GM12878 (cell line): ENCODE results near the gene PELI1. TPM values are rescaled to one million over a fixed set of nuclear protein-coding genes. Genes with fewer than 3 reads are reported as not detected.

ENCODE experiments used
- ATAC-seq: fragments of 200-7000 bp; cut with Tn5 transposase; 3 replicates; pipeline ENCODE4 v1.9.1; 2020; ENCODE audit warnings: mild to moderate bottlenecking, moderate library complexity
- BruUV-seq: library from RNA; stranded (reverse); fragments of 400-500 nt; replicated peaks from 2 replicates; lab custom pipeline; 2021; lab: Mats Ljungman, UMichigan
- CTCF ChIA-PET: fragments of 300-600 bp; sonication (Branson Sonifier 250); formaldehyde crosslinking; extraction: SDS; loops from one replicate; lab custom pipeline; 2021; ENCODE audit warnings: inconsistent platforms; lab: Yijun Ruan, JAX
- POLR2A ChIA-PET: fragments of 350-600 bp; formaldehyde crosslinking; extraction: SDS; loops from one replicate; lab custom pipeline; 2021; ENCODE audit warnings: inconsistent platforms; lab: Charles Lee
- RAD21 ChIA-PET: fragments of 300-600 bp; sonication (Branson Sonifier 250); formaldehyde crosslinking; loops from one replicate; lab custom pipeline; 2023; ENCODE audit warnings: antibody characterized with exemption; ENCODE audit not compliant: unreplicated experiment; lab: Charles Lee
- SMC1A ChIA-PET: fragments of 300-600 bp; sonication (Branson Sonifier 250); formaldehyde crosslinking; loops from one replicate; lab custom pipeline; 2023; ENCODE audit not compliant: unreplicated experiment, uncharacterized antibody; lab: Charles Lee
- DNase-seq: peaks from one replicate; pipeline ENCODE4 v3.0.0-alpha.2; 2011; ENCODE audit warnings: low read depth, low spot score
- FAIRE-seq: peaks from 3 replicates; lab custom pipeline; 2011; peaks lifted over from hg19 to GRCh38; lab: Jason Lieb, UNC
- H2AFZ ChIP-seq: 2 replicates; pipeline ENCODE4 v1.6.0; 2011; ENCODE audit warnings: low read depth, low read length, control low read depth; ENCODE audit not compliant: control insufficient read depth
- H3K27ac ChIP-seq: 2 replicates; pipeline ENCODE4 v1.5.1; 2011; ENCODE audit warnings: control low read depth; ENCODE audit not compliant: control insufficient read depth, insufficient read depth
- H3K27me3 ChIP-seq, 2 experiments: replicated peaks in 1 of 2; 2 replicates each; pipeline versions ENCODE4 v1.6.0 to v1.6.1; 2011; ENCODE audit warnings: low read length in 1 of 2; ENCODE audit not compliant: control insufficient read depth in 2 of 2, insufficient read depth in 2 of 2
- H3K36me3 ChIP-seq, 2 experiments: 2 replicates each; pipeline ENCODE4 v1.5.1; 2011; ENCODE audit warnings: low read length in 1 of 2; ENCODE audit not compliant: control insufficient read depth in 2 of 2, insufficient read depth in 2 of 2
- H3K4me1 ChIP-seq: 2 replicates; pipeline ENCODE4 v1.6.1; 2011; ENCODE audit warnings: mild to moderate bottlenecking, low read length, moderate library complexity, mixed read lengths; ENCODE audit not compliant: control insufficient read depth, insufficient read depth
- H3K4me2 ChIP-seq: 2 replicates; pipeline ENCODE4 v1.6.0; 2011; ENCODE audit warnings: control low read depth; ENCODE audit not compliant: control insufficient read depth, insufficient read depth
- H3K4me3 ChIP-seq: fragments of 200-600 bp; sonication (generic); 2 replicates; pipeline ENCODE4 v1.5.1; 2016
- H3K79me2 ChIP-seq: 2 replicates; pipeline ENCODE4 v1.6.0; 2011; ENCODE audit warnings: low read length; ENCODE audit not compliant: control insufficient read depth, insufficient read depth
- H3K9ac ChIP-seq: 2 replicates; pipeline ENCODE4 v1.8.0; 2011; ENCODE audit warnings: low read length, control low read depth, mixed read lengths; ENCODE audit not compliant: control insufficient read depth, insufficient read depth
- H3K9me3 ChIP-seq: replicated peaks from 3 replicates; pipeline ENCODE4 v1.5.1; 2011; ENCODE audit warnings: mild to moderate bottlenecking, low read length; ENCODE audit not compliant: control insufficient read depth, insufficient read depth
- H4K20me1 ChIP-seq: 2 replicates; pipeline ENCODE4 v1.6.0; 2011; ENCODE audit not compliant: control insufficient read depth, insufficient read depth
- ASH2L ChIP-seq: fragments of 300-600, 200-600 bp; sonication (generic); IDR thresholded peaks from 2 replicates; pipeline ENCODE4 v1.6.1; 2017; ENCODE audit warnings: low read depth, mild to moderate bottlenecking, borderline replicate concordance
- BMI1 ChIP-seq: fragments of 450-650 bp; IDR thresholded peaks from 2 replicates; pipeline ENCODE4 v1.6.1; 2016; ENCODE audit warnings: mild to moderate bottlenecking, moderate library complexity, borderline replicate concordance
- HCFC1 ChIP-seq: fragments of 150-350 bp; IDR thresholded peaks from 2 replicates; pipeline ENCODE4 v1.6.1; 2014; ENCODE audit warnings: low read length
- HSF1 ChIP-seq: fragments of 150-350 bp; IDR thresholded peaks from 2 replicates; pipeline ENCODE4 v1.6.1; 2014; ENCODE audit warnings: mild to moderate bottlenecking, low read depth, low read length
- JUND ChIP-seq: IDR thresholded peaks from 2 replicates; pipeline ENCODE4 v1.6.1; 2012; ENCODE audit warnings: low read depth, mild to moderate bottlenecking, low read length, improper control_type of control experiment, moderate library complexity
- RB1 ChIP-seq: fragments of 450-650 bp; formaldehyde crosslinking; IDR thresholded peaks from 2 replicates; pipeline ENCODE4 v1.6.1; 2017; ENCODE audit warnings: mild to moderate bottlenecking, borderline replicate concordance
- RBBP5 ChIP-seq: fragments of 200-600 bp; sonication (generic); conservative IDR thresholded peaks from 2 replicates; pipeline ENCODE4 v1.6.1; 2016
- RFX5 ChIP-seq: IDR thresholded peaks from 2 replicates; pipeline ENCODE4 v1.6.1; 2011; ENCODE audit warnings: low read depth, low read length, improper control_type of control experiment
- WGBS: methylation state at CpG from one replicate; pipeline ENCODE4 v1.1.6; 2016; ENCODE audit warnings: low lambda C conversion rate; ENCODE audit not compliant: insufficient replicate concordance, insufficient coverage; ENCODE audit errors: missing lambda C conversion rate; 5-methylcytosine and 5-hydroxymethylcytosine counted together
- in situ Hi-C: fragments of 300-500 bp; cut with MboI; formaldehyde crosslinking; loops from 9 replicates; pipeline ENCODE4 v1.14.3; 2018; ENCODE audit warnings: mixed read lengths
- intact Hi-C: fragments of 100-400 bp; cut with micrococcal nuclease; formaldehyde crosslinking; loops from one replicate; pipeline ENCODE4 v1.14.2; 2022; ENCODE audit not compliant: unreplicated experiment
- polyA plus RNA-seq, 11 experiments: library from polyadenylated mRNA; depleted of rRNA in 4 of 11; unstranded in 6 of 11; stranded (reverse) in 5 of 11; fragments of >200 nt; fragmentation: Nextera tagmentation in 4 of 11; fragmentation: Illumina TruSeq in 1 of 11; extraction: Ambion mirVana in 4 of 11; extraction: Trizol in 1 of 11; gene quantifications; 1 replicate in 1 of 11; 2 replicates in 10 of 11; pipeline versions ENCODE4 v1.2.1 to v1.2.3, GENCODE V29; 2011 to 2016; ENCODE audit warnings: inconsistent platforms in 2 of 11, missing spikeins in 2 of 11, low read depth in 1 of 11
- total RNA-seq, 4 experiments: library from RNA; depleted of rRNA in 3 of 4; stranded (reverse); fragments of >200 nt in 3 of 4; fragmentation: Illumina TruSeq in 1 of 4; extraction: Trizol in 1 of 4; gene quantifications; 2 replicates each; pipeline versions ENCODE4 v1.2.1 to v1.2.3, GENCODE V29; 2013 to 2021

PELI1 gene
- total and polyA plus RNA-seq, 10 of the 15 experiments (the other 5 are each of a cell fraction or from before 2014, with no cell fraction given): 12.1 to 92.0 (median 39.8) TPM

- BruUV-seq: no TSS peak
- 37% methylated on average over 1 of the region's 1 CpG for WGBS
- peaks cover 100% of the 10 kb centered on the region for H3K79me2 ChIP-seq
- ATAC-seq (peak; percentile 3; the same call in 2 of the 3 replicates), DNase-seq (no peak), FAIRE-seq (no peak)
- peak overlapping the region; percentile 9; the same call in 1 of the 2 replicates for H3K27ac ChIP-seq
- ChIA-PET SMC1A (interaction anchor here (0.6 to 23.5 kb wide), 19 partner anchors 8 to 1666 kb away, joined by 3 to 495 read pairs (median 4); no protein-coding TSS in a partner anchor), CTCF (interaction anchor here (0.9 to 4.7 kb wide), 10 partner anchors 8 to 197 kb away, joined by 3 to 26 read pairs (median 4); no protein-coding TSS in a partner anchor), RAD21 (interaction anchor here (0.9 to 7.4 kb wide), 19 partner anchors 8 to 197 kb away, joined by 3 to 53 read pairs (median 4); no protein-coding TSS in a partner anchor), POLR2A (interaction anchor here (0.6 to 1.9 kb wide), 8 partner anchors 9 to 83 kb away, joined by 3 to 10 read pairs (median 5); no protein-coding TSS in a partner anchor)
- in situ Hi-C loops (no loop called here), intact Hi-C loops (no loop called here)
- H2AFZ ChIP-seq: no peak overlapping the region
- peaks cover 0 to 21% of the 10 kb centered on the region in 2 experiments; a peak in 2 of 4 replicates for H3K36me3 ChIP-seq
- no peak overlapping the region for H3K4me3 ChIP-seq
- H3K4me1 ChIP-seq: peaks cover 46% of the 10 kb centered on the region
- TF ChIP-seq RFX5 (no peak), HCFC1 (no peak), BMI1 (no peak), ASH2L (no peak), RB1 (no peak), HSF1 (no peak), JUND (no peak), RBBP5 (no peak)
- peak overlapping the region; percentile 22; the same call in 1 of the 2 replicates for H3K4me2 ChIP-seq
- no peaks in the 10 kb centered on the region for H3K27me3 ChIP-seq
- peaks cover 2% of the 10 kb centered on the region; the same call in 1 of the 2 replicates for H4K20me1 ChIP-seq
- H3K9ac ChIP-seq: no peak overlapping the region
- no peaks in the 10 kb centered on the region for H3K9me3 ChIP-seq
Measured at GRCh38 chr2:64133354-64133753, 10.9 kb downstream of the PELI1 start.
